Kidney glomerular epithelial cell (primary cell): ENCODE measurements around the gene VPS37D.

Experiments
- DNase-seq: peaks from one replicate; lab custom pipeline; 2025; lab: John Stamatoyannopoulos, UW

The VPS37D gene

GRCh38 chr7:73680501-73680900 lies 12.9 kb downstream of the VPS37D start:
- no peak for DNase-seq

- peak; percentile 32 for DNase-seq
These were observed 13.4 kb downstream of the VPS37D start for GRCh38 chr7:73681031-73681430.

- no peak for DNase-seq
These were observed 15.1 kb downstream of the VPS37D start for GRCh38 chr7:73682745-73683055.

- peak; percentile 85 for DNase-seq
These were observed 15.6 kb downstream of the VPS37D start, which contains the start of the genes BUD23 and DNAJC30 for GRCh38 chr7:73683056-73683787. TSS of gene BUD23 (plus strand) at chr7:73683597. CDS start at chr7:73683626, 29 bp downstream. TSS of gene DNAJC30 (minus strand) at chr7:73683453. CDS start at chr7:73683423, 30 bp downstream.

- DNase-seq = no peak
These were observed 16.4 kb downstream of the VPS37D start for GRCh38 chr7:73683788-73684693.

GRCh38 chr7:73685311-73685710 lies 17.7 kb downstream of the VPS37D start:
- no peak for DNase-seq

- no peak for DNase-seq
These were observed 20.7 kb downstream of the VPS37D start for GRCh38 chr7:73688288-73688687.

- no peak for DNase-seq
These were observed 23.0 kb downstream of the VPS37D start for GRCh38 chr7:73690646-73691045.

GRCh38 chr7:73696372-73696771 lies 28.7 kb downstream of the VPS37D start:
- DNase-seq = no peak

- DNase-seq = no peak
These were observed 30.8 kb downstream of the VPS37D start for GRCh38 chr7:73698410-73698809.

GRCh38 chr7:73699370-73700068 lies 31.9 kb downstream of the VPS37D start:
- no peak for DNase-seq

GRCh38 chr7:73700069-73700423 lies 32.4 kb downstream of the VPS37D start:
- DNase-seq = no peak

- DNase-seq = no peak
These were observed 33.0 kb downstream of the VPS37D start for GRCh38 chr7:73700581-73701134.

- no peak for DNase-seq
These were observed 33.8 kb downstream of the VPS37D start for GRCh38 chr7:73701357-73701995.

GRCh38 chr7:73702226-73702625 lies 34.6 kb downstream of the VPS37D start:
- no peak for DNase-seq

GRCh38 chr7:73702665-73703064 lies 35.0 kb downstream of the VPS37D start:
- DNase-seq = no peak

GRCh38 chr7:73703225-73703624 lies 35.6 kb downstream of the VPS37D start:
- no peak for DNase-seq

- DNase-seq = no peak
These were observed 36.4 kb downstream of the VPS37D start for GRCh38 chr7:73703757-73704639.

GRCh38 chr7:73704640-73705550 lies 37.3 kb downstream of the VPS37D start:
- no peak for DNase-seq

- DNase-seq = no peak
These were observed 37.9 kb downstream of the VPS37D start for GRCh38 chr7:73705551-73705920.
